ENCODE measurements around the gene CDS2. TPM values are rescaled to one million over a fixed set of nuclear protein-coding genes. Genes with fewer than 3 reads are reported as not detected.

Gene CDS2
- total RNA-seq, 1 donor: 25.3 TPM

DNA sequence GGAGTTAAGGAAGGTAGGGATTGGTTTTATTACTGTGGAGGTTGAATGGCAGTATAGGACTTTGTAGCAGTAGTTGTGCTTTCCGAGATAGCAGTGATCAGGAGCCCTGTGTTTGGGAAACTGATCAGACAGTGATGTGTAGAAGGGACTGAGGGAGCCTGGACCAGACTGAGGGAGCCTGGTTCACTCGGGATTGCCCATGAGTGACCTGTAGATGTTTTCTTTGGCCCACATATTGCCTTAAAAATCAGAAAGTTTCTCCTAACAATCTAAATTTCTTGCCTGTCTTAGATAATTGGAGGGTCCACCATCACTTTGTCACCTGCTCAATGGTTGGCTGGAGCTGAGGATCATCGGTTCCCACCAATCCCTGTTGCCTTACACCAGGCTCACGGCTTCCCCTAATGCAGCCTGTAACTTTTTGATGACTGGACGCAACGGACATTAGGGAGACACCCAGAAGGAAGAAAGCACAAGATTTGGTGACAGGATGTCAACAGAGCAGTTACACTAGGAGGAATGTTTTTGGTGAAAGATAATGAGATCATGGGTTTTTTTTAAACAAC, 1.1 kb downstream of the CDS2 start:
- Histone ChIP-seq H3K36me3 (ENCODE audit: insufficient read depth, low read length) (no peaks in the 10 kb centered on the region), H4K20me1 (ENCODE audit: insufficient read depth, low read length) (peaks cover 5% of the 10 kb centered on the region), H3K79me2 (ENCODE audit: insufficient read depth, low read length) (peaks cover 42% of the 10 kb centered on the region), H3K27me3 (ENCODE audit: insufficient read depth, low read length) (no peaks in the 10 kb centered on the region), H3K9me3 (ENCODE audit: low read depth, low read length) (no peaks in the 10 kb centered on the region), H3K4me1 (ENCODE audit: insufficient read depth, low read length) (peaks cover 2% of the 10 kb centered on the region), H3K4me2 (ENCODE audit: insufficient read depth, low read length) (peak overlapping the region; percentile 93), H3K4me3 (ENCODE audit: insufficient read depth, low read length) (peak overlapping the region; percentile 87), H3K27ac (ENCODE audit: low read depth, low read length) (peak overlapping the region; percentile 71), H2AFZ (ENCODE audit: low read length) (peak overlapping the region; percentile 88)
- DNase-seq (ENCODE audit: insufficient read length, low spot score, missing footprints): peak; percentile 47
- TF ChIP-seq, protein P1, sequence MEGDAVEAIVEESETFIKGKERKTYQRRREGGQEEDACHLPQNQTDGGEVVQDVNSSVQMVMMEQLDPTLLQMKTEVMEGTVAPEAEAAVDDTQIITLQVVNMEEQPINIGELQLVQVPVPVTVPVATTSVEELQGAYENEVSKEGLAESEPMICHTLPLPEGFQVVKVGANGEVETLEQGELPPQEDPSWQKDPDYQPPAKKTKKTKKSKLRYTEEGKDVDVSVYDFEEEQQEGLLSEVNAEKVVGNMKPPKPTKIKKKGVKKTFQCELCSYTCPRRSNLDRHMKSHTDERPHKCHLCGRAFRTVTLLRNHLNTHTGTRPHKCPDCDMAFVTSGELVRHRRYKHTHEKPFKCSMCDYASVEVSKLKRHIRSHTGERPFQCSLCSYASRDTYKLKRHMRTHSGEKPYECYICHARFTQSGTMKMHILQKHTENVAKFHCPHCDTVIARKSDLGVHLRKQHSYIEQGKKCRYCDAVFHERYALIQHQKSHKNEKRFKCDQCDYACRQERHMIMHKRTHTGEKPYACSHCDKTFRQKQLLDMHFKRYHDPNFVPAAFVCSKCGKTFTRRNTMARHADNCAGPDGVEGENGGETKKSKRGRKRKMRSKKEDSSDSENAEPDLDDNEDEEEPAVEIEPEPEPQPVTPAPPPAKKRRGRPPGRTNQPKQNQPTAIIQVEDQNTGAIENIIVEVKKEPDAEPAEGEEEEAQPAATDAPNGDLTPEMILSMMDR (IDR thresholded peaks at IDR 0.05; ENCODE audit: extremely low read depth, low read depth, low read length): no peak

DNA sequence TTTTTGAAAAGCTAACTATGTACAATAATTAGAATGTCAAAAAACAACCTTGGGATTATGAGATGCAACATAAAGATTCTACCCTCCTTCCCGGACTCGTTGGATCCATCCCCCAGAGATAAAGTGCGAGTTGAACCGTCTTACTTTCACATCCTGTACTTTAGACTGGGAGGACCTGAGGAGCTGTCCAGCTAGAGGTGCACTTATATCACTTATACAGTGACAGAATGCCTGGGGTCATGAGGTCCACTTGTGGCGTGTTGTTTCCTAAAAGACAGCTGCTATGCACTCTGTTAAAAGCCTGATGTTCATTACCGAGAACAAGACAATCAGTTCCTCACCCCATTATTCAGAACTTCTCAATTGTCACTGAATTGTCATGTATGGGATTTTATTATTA, 2.1 kb downstream of the CDS2 start:
- Histone ChIP-seq H4K20me1 (ENCODE audit: insufficient read depth, low read length) (peaks cover 7% of the 10 kb centered on the region), H3K36me3 (ENCODE audit: insufficient read depth, low read length) (no peaks in the 10 kb centered on the region), H3K4me3 (ENCODE audit: insufficient read depth, low read length) (no peak overlapping the region), H3K4me2 (ENCODE audit: insufficient read depth, low read length) (no peak overlapping the region), H3K4me1 (ENCODE audit: insufficient read depth, low read length) (peaks cover 2% of the 10 kb centered on the region), H3K27ac (ENCODE audit: low read depth, low read length) (no peak overlapping the region), H3K27me3 (ENCODE audit: insufficient read depth, low read length) (no peaks in the 10 kb centered on the region), H3K79me2 (ENCODE audit: insufficient read depth, low read length) (peaks cover 50% of the 10 kb centered on the region), H2AFZ (ENCODE audit: low read length) (no peak overlapping the region), H3K9me3 (ENCODE audit: low read depth, low read length) (no peaks in the 10 kb centered on the region)
- TF ChIP-seq, protein P1 (IDR thresholded peaks at IDR 0.05; ENCODE audit: extremely low read depth, low read depth, low read length): no peak
- no peak for DNase-seq (ENCODE audit: insufficient read length, low spot score, missing footprints)

- H3K4me2 ChIP-seq (ENCODE audit: insufficient read depth, low read length): no peak overlapping the region
- TF ChIP-seq, protein P1 (IDR thresholded peaks at IDR 0.05; ENCODE audit: extremely low read depth, low read depth, low read length): no peak
- no peak overlapping the region for H3K27ac ChIP-seq (ENCODE audit: low read depth, low read length)
- H3K27me3 ChIP-seq (ENCODE audit: insufficient read depth, low read length): no peaks in the 10 kb centered on the region
- no peak for DNase-seq (ENCODE audit: insufficient read length, low spot score, missing footprints)
- no peaks in the 10 kb centered on the region for H3K9me3 ChIP-seq (ENCODE audit: low read depth, low read length)
- H3K36me3 ChIP-seq (ENCODE audit: insufficient read depth, low read length): no peaks in the 10 kb centered on the region
- peaks cover 20% of the 10 kb centered on the region for H4K20me1 ChIP-seq (ENCODE audit: insufficient read depth, low read length)
- peaks cover 68% of the 10 kb centered on the region for H3K79me2 ChIP-seq (ENCODE audit: insufficient read depth, low read length)
- no peak overlapping the region for H3K4me3 ChIP-seq (ENCODE audit: insufficient read depth, low read length)
- H2AFZ ChIP-seq (ENCODE audit: low read length): no peak overlapping the region
- H3K4me1 ChIP-seq (ENCODE audit: insufficient read depth, low read length): peaks cover 12% of the 10 kb centered on the region
These were observed 4.7 kb downstream of the CDS2 start for GRCh38 chr20:5131502-5131901.

- H3K9me3 ChIP-seq (ENCODE audit: low read depth, low read length): no peaks in the 10 kb centered on the region
- no peak overlapping the region for H2AFZ ChIP-seq (ENCODE audit: low read length)
- no peak for DNase-seq (ENCODE audit: insufficient read length, low spot score, missing footprints)
- H3K27me3 ChIP-seq (ENCODE audit: insufficient read depth, low read length): no peaks in the 10 kb centered on the region
- no peak overlapping the region for H3K4me2 ChIP-seq (ENCODE audit: insufficient read depth, low read length)
- TF ChIP-seq, protein P1 (IDR thresholded peaks at IDR 0.05; ENCODE audit: extremely low read depth, low read depth, low read length): no peak
- no peak overlapping the region for H3K27ac ChIP-seq (ENCODE audit: low read depth, low read length)
- peaks cover 20% of the 10 kb centered on the region for H4K20me1 ChIP-seq (ENCODE audit: insufficient read depth, low read length)
- peaks cover 65% of the 10 kb centered on the region for H3K79me2 ChIP-seq (ENCODE audit: insufficient read depth, low read length)
- H3K4me3 ChIP-seq (ENCODE audit: insufficient read depth, low read length): no peak overlapping the region
- peaks cover 9% of the 10 kb centered on the region for H3K4me1 ChIP-seq (ENCODE audit: insufficient read depth, low read length)
- no peaks in the 10 kb centered on the region for H3K36me3 ChIP-seq (ENCODE audit: insufficient read depth, low read length)
These were observed 7.2 kb downstream of the CDS2 start for GRCh38 chr20:5133998-5134397.
